Fibroblast of the aortic adventitia (primary cell): Measurements from ENCODE around the gene HIF1AN. TPM values are rescaled to one million over a fixed set of nuclear protein-coding genes. Genes with fewer than 3 reads are reported as not detected.
A peak's percentile ranks its signal among the peaks of the same experiment; 100 is the strongest.

Source experiments
- DNase-seq: peaks from one replicate; pipeline ENCODE4 v3.0.0-alpha.2; 2010; ENCODE audit warnings: low read depth
- H3K4me3 ChIP-seq: 2 replicates; pipeline ENCODE4 v1.5.1; 2011; ENCODE audit warnings: low read depth, mild to moderate bottlenecking, control low read depth, low read length, moderate library complexity
- total RNA-seq: library from RNA; depleted of rRNA; stranded (reverse); fragments of >200 nt; gene quantifications from 2 replicates; pipeline ENCODE4 v1.2.3, GENCODE V29; 2012; ENCODE audit warnings: low replicate concordance
- TF ChIP-seq, protein P1 (sequence below): IDR thresholded peaks from 2 replicates; pipeline ENCODE4 v1.5.1; 2011; ENCODE audit warnings: mild to moderate bottlenecking, low read length, control low read depth, inconsistent platforms; ENCODE audit not compliant: insufficient read depth

Gene HIF1AN
- total RNA-seq, 1 donor, result 12.9 TPM

DNA sequence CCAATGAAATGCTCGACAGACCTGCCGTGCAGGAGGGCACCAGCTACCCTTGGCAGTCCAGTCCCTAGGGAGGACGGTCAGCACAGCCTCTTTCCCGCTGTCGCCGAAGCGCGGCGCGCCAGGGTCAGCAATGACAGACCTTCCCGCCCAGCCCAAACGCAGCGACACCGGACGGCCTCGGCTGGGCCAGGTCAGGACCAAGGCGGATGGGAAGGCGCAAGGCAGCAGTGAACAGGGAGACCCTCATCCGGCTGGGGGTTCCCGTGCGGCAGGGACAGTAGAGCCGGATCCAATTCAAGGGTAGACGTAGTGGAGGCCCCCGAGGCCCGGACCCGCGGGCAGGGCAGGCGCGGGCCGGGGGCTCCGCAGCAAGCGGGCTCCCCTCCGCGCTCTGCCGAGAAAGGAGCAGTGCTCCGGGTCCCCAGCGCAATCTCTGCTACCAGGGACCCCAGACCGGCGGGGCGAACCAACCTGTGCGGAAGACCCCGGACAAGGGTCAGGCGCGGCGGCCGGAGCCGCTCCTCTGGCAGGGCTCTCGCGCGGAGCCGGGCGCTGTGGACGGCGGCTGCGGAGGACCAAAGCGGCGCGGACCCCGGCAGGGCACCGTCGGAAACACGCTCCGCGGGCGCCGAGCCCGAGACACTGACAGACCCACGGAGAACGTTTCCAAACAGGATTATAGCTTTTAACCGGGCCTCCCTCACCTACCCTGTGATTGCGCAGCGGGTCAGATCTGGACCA, 16.3 kb upstream of the HIF1AN start, which contains the start of gene SEC31B:
Gene SEC31B, minus strand, starts transcription at position 551 of the 741 bp plus-strand sequence. CDS start 2,909 bp downstream, outside the sequence.
- no peak for DNase-seq
- H3K4me3 ChIP-seq, result peak within 1 kb of the TSS; percentile 40
- TF ChIP-seq, protein P1, sequence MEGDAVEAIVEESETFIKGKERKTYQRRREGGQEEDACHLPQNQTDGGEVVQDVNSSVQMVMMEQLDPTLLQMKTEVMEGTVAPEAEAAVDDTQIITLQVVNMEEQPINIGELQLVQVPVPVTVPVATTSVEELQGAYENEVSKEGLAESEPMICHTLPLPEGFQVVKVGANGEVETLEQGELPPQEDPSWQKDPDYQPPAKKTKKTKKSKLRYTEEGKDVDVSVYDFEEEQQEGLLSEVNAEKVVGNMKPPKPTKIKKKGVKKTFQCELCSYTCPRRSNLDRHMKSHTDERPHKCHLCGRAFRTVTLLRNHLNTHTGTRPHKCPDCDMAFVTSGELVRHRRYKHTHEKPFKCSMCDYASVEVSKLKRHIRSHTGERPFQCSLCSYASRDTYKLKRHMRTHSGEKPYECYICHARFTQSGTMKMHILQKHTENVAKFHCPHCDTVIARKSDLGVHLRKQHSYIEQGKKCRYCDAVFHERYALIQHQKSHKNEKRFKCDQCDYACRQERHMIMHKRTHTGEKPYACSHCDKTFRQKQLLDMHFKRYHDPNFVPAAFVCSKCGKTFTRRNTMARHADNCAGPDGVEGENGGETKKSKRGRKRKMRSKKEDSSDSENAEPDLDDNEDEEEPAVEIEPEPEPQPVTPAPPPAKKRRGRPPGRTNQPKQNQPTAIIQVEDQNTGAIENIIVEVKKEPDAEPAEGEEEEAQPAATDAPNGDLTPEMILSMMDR, result no peak

DNA sequence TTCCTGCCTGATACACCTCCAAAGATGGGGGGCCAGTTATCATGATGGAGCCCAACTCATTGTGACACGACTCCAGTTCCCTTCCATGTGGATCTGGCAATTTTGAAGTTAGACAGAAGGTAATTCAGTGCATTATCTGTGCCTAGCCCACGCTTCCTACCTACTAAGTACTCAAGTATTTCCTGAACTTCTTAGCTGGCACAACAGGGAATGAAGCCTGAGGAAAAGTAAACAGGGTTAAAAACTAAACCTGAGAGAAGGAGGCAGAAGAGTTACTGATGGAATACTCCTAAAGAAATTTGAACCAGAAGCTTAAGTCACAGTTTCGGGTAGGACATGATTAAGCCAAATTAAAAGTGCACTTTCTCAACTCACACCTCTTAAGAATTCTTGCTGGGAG, 14.9 kb upstream of the HIF1AN start:
- TF ChIP-seq, protein P1, result no peak
- peak; percentile 63 for DNase-seq
- no peak overlapping the region for H3K4me3 ChIP-seq

DNA sequence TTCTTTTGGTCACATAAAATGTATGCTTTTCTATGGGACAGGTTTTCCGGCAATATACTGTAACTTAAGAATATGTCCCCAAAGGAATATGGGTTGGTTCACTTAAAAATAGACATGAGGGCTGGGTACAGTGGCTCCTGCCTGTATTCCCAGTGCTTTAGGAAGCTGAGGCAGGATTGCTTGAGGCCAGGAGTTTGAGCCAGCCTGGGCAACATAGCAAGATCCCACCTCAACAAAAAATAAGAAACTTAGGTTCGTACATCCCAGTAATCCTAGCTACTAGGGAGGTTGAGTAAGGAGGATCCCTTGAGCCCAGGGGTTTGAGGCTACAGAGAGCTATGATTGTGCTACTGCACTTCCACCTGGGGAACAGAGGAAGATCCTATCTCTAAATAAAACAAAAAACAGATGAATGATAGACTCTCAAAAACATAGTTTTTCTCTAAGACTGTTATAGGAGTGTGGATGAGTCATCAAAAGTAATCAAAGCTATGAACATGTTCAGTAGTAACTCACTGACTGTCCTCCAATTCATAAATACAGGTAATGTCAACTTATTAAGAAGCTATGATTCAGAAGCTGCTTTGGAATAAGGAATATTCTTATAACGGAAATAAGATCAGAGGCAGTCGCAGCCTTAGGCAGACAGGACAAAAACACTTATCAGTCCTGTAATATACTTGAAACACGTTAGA, 13.5 kb upstream of the HIF1AN start:
- no peak for DNase-seq
- H3K4me3 ChIP-seq, result no peak overlapping the region
- TF ChIP-seq, protein P1, result no peak

DNA sequence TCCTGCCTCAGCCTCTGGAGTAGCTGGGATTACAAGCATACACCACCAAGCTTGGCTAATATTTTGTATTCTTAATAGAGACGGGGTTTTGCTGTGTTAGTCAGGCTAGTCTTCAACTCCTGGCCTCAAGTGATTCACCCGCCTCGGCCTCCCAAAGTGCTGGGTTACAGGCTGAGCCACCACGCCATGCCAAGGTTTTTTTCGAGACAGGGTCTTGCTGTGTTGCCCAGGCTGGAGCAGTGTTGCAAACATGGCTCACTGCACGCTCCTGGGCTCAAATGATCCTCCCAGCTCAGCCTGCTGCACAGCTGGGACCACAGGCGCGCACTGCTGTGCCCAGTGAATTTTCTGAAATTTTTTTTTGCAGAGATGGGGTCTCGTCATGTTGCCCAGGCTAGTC, 12.8 kb upstream of the HIF1AN start:
- DNase-seq, result no peak
- H3K4me3 ChIP-seq, result no peak overlapping the region
- TF ChIP-seq, protein P1, result no peak

DNA sequence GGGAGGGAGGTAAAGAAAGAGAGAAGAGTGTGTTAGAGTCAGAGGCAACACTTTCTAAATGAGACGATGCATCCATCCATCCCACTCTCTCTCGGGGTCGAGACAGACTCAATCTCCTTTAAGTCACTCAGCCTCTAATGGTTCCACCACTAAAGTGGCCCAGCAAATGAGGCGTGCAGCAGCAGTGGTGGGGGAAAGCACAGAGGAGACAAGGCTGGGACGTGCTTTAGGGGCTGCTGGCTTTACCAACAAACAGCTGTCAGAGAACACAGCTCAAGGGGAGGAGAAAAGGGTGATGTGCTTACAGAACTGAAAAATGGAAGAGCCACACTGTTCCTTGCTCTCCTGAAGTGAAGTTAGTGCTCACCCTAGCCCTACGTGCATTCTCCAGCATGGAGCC, 11.5 kb upstream of the HIF1AN start:
- no peak for DNase-seq
- H3K4me3 ChIP-seq, result no peak overlapping the region
- TF ChIP-seq, protein P1, result no peak

DNA sequence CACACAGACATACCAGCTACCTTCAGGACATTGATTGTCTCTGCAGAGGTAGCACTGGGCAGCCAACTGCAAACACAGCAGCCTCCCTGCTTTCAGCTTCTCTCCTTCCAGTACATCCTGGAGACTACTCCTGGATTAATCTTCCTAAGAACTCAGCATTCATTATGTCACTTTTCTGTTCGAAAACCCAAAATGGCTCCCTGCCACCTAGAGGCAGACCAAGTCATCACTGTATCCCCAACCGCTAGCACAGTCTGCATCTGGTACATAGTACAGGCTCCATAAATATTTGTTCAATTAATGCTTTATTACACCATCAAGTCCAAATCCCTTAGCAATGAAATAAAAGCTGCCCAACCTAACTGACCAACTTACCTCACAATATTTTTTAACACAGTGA, 11.1 kb upstream of the HIF1AN start:
- no peak for DNase-seq
- no peak overlapping the region for H3K4me3 ChIP-seq
- TF ChIP-seq, protein P1, result no peak
